ENCODE results near the gene POLR2L. TPM values are rescaled to one million over a fixed set of nuclear protein-coding genes. Genes with fewer than 3 reads are reported as not detected.
A peak's percentile ranks its signal among the peaks of the same experiment; 100 is the strongest.

POLR2L gene
- total RNA-seq, 1 experiment from 2014 or later = 211 TPM

GRCh38 chr11:837990-838307 lies 4.4 kb downstream of the POLR2L start (continued):
- TF ChIP-seq ZFX (IDR thresholded peaks at IDR 0.05) (no peak), YY1 (IDR thresholded peaks at IDR 0.05; ENCODE audit: extremely low read depth, insufficient replicate concordance, low read depth, low read length) (no peak), TCF7L2 (IDR thresholded peaks at IDR 0.05; ENCODE audit: borderline replicate concordance, extremely low read depth, insufficient read depth, insufficient read length) (no peak), EZH2 (IDR thresholded peaks at IDR 0.05) (no peak)

- intact Hi-C loops (cut with micrococcal nuclease) = no loop called here
- POLR2A ChIA-PET = interaction anchor here (1.2 kb wide), 1 partner anchor 15 kb away, joined by 3 read pairs; no protein-coding TSS in a partner anchor
Observed at GRCh38 chr11:837189-837989, 4.9 kb downstream of the POLR2L start.

More at GRCh38 chr11:837189-837989, 4.9 kb downstream of the POLR2L start:
- Histone ChIP-seq H3K4me1 (ENCODE audit: control insufficient read depth in 1 of 2, insufficient read depth in 2 of 2, low read length in 2 of 2) (peaks cover 34 to 74% of the 10 kb centered on the region in 2 experiments), H2AFZ (ENCODE audit: low read depth, low read length, poor library complexity, severe bottlenecking) (no peak overlapping the region), H3K27me3 (ENCODE audit: insufficient read depth, low read length) (no peaks in the 10 kb centered on the region), H4K20me1 (ENCODE audit: insufficient read depth) (peaks cover 23% of the 10 kb centered on the region; the same call in 1 of the 2 replicates), H3K27ac (ENCODE audit: low read depth, low read length) (peak overlapping the region; percentile 97), H3K36me3 (ENCODE audit: control insufficient read depth in 1 of 2, insufficient read depth in 2 of 2, low read length in 2 of 2) (peaks cover 3 to 44% of the 10 kb centered on the region in 2 experiments; a peak in 3 of 4 replicates), H3K79me2 (ENCODE audit: insufficient read depth, low read length) (peaks cover 84% of the 10 kb centered on the region), H3K4me3 (replicated peaks in 1 of 2; ENCODE audit: low read depth in 1 of 2, low read length in 2 of 2) (no peak overlapping the region), H3K9me2 (ENCODE audit: insufficient read depth) (no peaks in the 10 kb centered on the region), H3K9me3 (ENCODE audit: control insufficient read depth in 1 of 2, insufficient read depth in 1 of 2, low read depth in 1 of 2, low read length in 2 of 2) (no peaks in the 10 kb centered on the region), H3K4me2 (ENCODE audit: low read length) (peak overlapping the region; percentile 16; the same call in 1 of the 2 replicates), H3K9ac (ENCODE audit: low read length) (peak overlapping the region; percentile 17; the same call in 1 of the 2 replicates)
- no peak for TF ChIP-seq POLR2AphosphoS5 (IDR thresholded peaks at IDR 0.05; ENCODE audit: low read depth, low read length)
- TF ChIP-seq CBX3 (IDR thresholded peaks at IDR 0.05; ENCODE audit: low read depth) = no peak
- no peak for TF ChIP-seq EZH2 (IDR thresholded peaks at IDR 0.05)
- no peak for TF ChIP-seq YY1 (IDR thresholded peaks at IDR 0.05; ENCODE audit: extremely low read depth, insufficient replicate concordance, low read depth, low read length)
- no peak for TF ChIP-seq CEBPB (IDR thresholded peaks at IDR 0.05; ENCODE audit: low read depth)
- TF ChIP-seq ZFX (IDR thresholded peaks at IDR 0.05) = no peak
- no peak for TF ChIP-seq POLR2A (IDR thresholded peaks at IDR 0.05; ENCODE audit: borderline replicate concordance, extremely low read depth, insufficient read depth, insufficient read length)
- TF ChIP-seq ELF1 (IDR thresholded peaks at IDR 0.05; ENCODE audit: borderline replicate concordance, low read depth) = no peak
- no peak for TF ChIP-seq ATF3 (IDR thresholded peaks at IDR 0.05)
- no peak for TF ChIP-seq FOSL1 (IDR thresholded peaks at IDR 0.05; ENCODE audit: low read depth)
- no peak for TF ChIP-seq SP1 (IDR thresholded peaks at IDR 0.05; ENCODE audit: low read depth)
- CTCF ChIA-PET = no interaction called here
- TSS peak; percentile 1 for BruUV-seq (replicated peaks)
- no peak for DNase-seq (ENCODE audit: low read depth, low spot score)
- no peak for ATAC-seq
- RAD21 ChIA-PET (ENCODE audit: low non-redundant PET in 1 of 2, low total read pairs in 2 of 2, uncharacterized antibody in 2 of 2, unreplicated experiment in 2 of 2) = no interaction called here
